AG04449 (cell line): ENCODE data around the gene ARGFX.
"Not testable (repeated sequence)": the region's sequence is repeated elsewhere in the genome, so short reads cannot be mapped to it uniquely, and the experiment has no call there.

Source experiments
- CTCF ChIA-PET: fragments of 350-600 bp; formaldehyde crosslinking; extraction: SDS; loops from one replicate; lab custom pipeline; 2021; ENCODE audit warnings: antibody characterized with exemption; lab: Yijun Ruan, JAX
- POLR2A ChIA-PET: fragments of 400-600, 350-600 bp; formaldehyde crosslinking; extraction: SDS; loops from one replicate; lab custom pipeline; 2020; ENCODE audit warnings: antibody characterized with exemption, inconsistent platforms; lab: Yijun Ruan, JAX
- DNase-seq: peaks from one replicate; pipeline ENCODE4 v3.0.0-alpha.2; 2010; ENCODE audit warnings: low read depth, low spot score
- H3K4me3 ChIP-seq: 2 replicates; pipeline ENCODE4 v1.5.1; 2011; ENCODE audit warnings: low read depth, mild to moderate bottlenecking, control low read depth, low read length
- CTCF ChIP-seq: IDR thresholded peaks from one replicate; pipeline ENCODE4 v1.5.1; 2011; ENCODE audit warnings: mild to moderate bottlenecking, moderate library complexity, low read length, control low read depth, inconsistent platforms; ENCODE audit not compliant: insufficient read depth; ENCODE audit errors: missing control alignments

ARGFX gene

GRCh38 chr3:121594850-121595249, 27.1 kb downstream of the ARGFX start:
- TF ChIP-seq CTCF, result no peak
- DNase-seq, result no peak
- H3K4me3 ChIP-seq, result no peak overlapping the region
- ChIA-PET CTCF (no interaction called here), POLR2A (no interaction called here)

DNA sequence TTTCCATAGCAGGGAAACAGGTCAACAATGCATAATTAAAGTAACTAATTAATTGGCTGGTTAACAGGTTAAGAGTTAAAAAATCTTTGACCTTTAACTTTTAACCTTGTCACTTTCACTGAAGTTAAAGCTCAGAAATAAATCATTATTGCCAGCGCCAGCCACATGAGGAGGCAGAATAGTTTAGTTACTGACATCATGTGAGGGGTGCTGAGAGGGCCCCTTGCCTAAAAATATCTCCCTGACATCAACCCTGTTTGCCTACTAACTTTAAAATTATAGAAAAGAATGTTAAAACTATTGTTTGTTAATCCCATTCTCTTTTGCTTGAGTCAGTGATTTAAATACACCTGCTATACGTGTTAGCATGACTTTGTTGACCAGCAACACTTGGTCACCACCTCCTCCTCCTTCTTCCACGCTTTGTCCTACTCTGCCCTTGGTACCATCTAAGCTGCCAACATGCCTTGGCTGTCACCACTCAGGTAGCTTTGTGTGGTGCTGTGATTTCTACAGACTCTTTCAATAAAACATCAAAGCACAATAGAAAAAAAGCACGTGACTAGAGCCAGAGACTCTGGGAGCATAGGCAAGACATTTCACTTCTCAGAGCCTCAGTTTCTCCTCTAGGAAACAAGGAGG, 28.1 kb downstream of the ARGFX start:
- no peak for TF ChIP-seq CTCF
- POLR2A ChIA-PET, result no interaction called here
- CTCF ChIA-PET, result no interaction called here
- H3K4me3 ChIP-seq, result no peak overlapping the region
- no peak for DNase-seq

DNA sequence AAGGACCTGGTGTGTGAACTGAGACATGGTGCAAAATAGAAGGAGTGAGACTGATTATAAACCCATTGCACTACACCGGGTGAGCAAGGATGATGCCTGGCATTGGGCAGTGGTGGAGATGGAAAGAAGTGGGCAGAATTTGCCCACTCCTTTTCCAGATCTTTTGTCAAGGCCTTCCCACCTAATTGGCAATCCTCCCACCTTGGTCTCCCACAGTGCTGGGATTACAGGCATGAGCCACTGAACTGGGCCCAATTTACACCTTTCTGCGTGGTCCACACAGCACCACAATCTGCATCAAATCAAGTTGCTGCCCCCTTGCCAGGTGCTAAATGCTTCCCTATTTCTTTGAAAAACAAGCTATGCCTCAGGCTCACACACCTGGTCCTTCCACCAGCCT, 30.8 kb downstream of the ARGFX start:
- POLR2A ChIA-PET, result no interaction called here

DNA sequence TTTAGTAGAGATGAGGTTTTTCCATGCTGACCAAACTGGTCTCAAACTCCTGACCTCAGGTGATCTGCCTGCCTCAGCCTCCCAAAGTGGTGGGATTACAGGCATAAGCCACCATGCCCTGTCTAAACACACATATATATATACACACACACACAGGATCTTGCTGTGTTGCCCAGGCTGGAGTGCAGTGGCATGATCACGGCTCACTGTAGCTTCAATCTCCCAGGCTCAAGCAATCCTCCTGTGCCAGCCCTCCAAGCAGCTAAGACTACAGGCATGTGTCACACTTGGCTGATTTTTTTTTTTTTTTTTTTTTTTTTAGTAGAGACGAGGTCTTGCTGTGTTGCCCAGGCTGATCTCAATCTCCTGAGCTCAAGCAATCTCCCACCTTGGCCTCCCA, 32.2 kb downstream of the ARGFX start:
- H3K4me3 ChIP-seq, POLR2A ChIA-PET, CTCF ChIA-PET, DNase-seq: not testable (repeated sequence)

More for the DNA sequence above, 30.8 kb downstream of the ARGFX start:
- TF ChIP-seq CTCF, result no peak
- DNase-seq, result no peak
- no peak overlapping the region for H3K4me3 ChIP-seq
- CTCF ChIA-PET, result interaction anchor here (1.4 kb wide), 1 partner anchor 51 kb away, joined by 4 read pairs; no protein-coding TSS in a partner anchor

DNA sequence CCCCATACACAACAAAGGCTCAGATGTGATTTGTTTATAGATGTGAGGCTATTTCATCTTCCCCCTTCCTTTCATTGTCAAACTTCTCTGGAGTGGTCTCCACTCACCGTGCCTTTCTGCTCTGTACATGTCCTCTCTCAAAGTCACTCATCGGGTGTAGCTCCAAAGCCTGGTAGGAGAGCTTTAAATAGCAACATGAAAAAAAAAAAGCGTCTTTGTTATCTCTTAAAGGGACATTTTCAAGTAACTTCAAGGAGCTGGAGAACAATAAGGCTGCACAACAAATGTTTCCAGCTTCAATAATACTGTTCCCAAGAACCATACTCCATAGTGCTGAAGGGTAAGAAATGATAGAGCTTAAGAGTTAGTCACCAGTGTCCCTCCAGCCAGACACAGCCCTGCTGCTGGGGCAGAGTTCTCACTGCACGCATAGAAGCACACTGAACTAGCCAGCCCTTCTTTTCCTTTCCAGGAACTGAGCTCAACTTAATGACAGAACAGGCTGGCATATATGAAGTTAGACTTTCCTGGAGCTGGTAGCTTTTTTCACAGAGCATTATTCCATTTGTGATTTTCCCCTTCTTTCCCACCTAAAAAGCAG, 33.6 kb downstream of the ARGFX start:
- no peak for DNase-seq
- no peak for TF ChIP-seq CTCF
- H3K4me3 ChIP-seq, result no peak overlapping the region
- ChIA-PET CTCF (no interaction called here), POLR2A (no interaction called here)

DNA sequence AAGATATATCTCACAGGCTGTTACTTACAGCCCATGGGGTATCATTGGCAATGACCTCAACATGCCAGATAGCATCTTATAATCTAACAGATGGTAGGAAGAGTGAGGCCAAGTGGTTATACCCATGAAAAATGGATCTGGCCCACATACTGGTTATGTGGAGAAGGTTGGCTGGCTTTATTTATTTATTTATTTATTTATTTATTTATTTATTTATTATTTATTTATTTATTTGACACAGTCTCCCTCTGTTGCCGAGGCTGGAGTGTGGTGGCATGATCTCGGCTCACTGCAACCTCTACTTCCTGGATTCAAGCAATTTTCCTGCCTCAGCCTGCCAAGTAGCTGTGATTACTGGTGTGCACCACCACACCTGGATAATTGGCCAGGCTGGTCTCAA, 37.0 kb downstream of the ARGFX start:
- ChIA-PET CTCF (no interaction called here), POLR2A (no interaction called here)
- no peak for TF ChIP-seq CTCF
- H3K4me3 ChIP-seq, result no peak overlapping the region
- no peak for DNase-seq

DNA sequence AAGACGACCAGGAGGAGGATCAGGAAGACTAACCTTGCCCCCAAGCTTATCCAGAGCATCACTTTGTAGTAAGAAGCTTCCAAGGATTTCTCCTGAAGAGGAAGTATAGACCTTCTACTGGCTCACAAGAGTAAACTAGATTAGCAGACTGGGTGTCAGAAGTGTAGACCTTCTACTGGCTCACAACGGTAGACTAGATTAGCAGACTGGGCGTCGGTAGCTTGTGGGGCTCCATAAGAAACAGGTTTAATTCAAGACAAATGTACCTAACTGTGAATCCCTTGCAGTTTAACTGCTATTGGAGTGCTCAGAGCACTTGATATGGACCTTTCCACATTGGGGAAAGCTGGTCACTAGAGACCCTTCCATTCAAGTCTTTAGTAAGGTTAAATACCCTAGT, 38.4 kb downstream of the ARGFX start:
- ChIA-PET POLR2A (no interaction called here), CTCF (no interaction called here)
- TF ChIP-seq CTCF, result no peak
- no peak for DNase-seq
- no peak overlapping the region for H3K4me3 ChIP-seq
